GM18873 (cell line): ENCODE measurements around the gene ENG.

Source experiments
- ATAC-seq: cut with Tn5 transposase; IDR thresholded peaks from one replicate; pipeline ENCODE4 v1.9.1; 2021; ENCODE audit warnings: mild to moderate bottlenecking, moderate library complexity, moderate number of reproducible peaks; ENCODE audit not compliant: unreplicated experiment, low FRiP score

Gene ENG

DNA sequence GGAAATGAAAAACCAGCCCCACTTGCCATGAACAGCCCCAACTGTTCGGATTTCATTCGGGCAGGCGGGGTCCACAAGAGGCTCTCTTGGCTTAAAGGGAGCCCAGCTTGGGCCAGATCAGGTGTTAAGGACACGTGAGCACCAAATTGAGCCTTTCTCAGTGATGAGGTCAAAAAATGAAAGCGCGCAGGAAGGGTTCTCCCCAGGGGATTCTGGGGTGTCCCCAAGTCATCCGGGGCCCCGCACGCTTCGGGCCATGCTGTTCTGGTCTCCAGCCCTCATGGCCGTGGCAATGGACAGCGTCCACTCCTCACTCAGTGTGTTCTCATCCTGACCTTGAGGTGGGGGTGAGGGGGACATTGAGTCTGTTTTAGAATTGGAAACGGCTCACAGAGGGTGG, 12.1 kb upstream of the ENG start:
- no peak for ATAC-seq

DNA sequence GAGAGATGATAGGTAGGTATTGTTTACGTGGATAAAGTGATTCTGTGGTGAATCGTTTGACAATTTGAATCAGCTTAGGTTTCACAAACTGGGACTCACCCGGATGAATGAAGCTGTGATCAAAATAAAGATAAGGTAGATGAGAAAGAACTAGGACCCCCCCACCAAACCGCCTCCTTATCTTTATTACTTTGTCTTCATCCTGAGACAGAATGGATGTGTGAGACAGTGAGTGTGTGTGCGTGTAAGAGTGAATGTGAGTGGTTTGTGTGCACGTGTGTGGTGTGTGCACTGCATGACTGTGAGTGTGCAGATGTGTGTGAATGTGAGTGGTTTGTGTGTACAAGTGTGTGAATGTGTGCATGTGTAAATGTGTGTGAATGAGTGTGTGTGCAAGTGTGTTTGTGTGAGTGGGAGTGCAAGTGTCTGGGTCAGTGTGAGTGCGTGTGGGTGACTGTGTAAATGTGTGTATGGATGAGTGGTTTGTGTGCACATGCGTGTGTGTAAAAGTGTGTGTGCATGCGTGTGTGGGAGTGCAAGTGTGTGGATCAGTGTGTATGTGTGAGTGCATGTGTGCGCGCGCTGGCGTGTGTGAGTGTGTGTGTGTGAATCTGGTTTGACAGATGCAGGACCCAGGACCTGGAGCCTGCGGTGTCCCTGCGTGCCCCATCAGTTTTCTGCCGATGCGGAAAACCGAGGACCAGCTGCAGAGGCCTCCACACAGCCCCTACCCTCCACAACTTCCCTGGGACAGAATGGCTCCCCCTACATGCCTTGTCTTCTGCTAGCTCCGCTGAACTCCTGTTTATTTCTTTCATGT, 11.4 kb upstream of the ENG start:
- no peak for ATAC-seq

DNA sequence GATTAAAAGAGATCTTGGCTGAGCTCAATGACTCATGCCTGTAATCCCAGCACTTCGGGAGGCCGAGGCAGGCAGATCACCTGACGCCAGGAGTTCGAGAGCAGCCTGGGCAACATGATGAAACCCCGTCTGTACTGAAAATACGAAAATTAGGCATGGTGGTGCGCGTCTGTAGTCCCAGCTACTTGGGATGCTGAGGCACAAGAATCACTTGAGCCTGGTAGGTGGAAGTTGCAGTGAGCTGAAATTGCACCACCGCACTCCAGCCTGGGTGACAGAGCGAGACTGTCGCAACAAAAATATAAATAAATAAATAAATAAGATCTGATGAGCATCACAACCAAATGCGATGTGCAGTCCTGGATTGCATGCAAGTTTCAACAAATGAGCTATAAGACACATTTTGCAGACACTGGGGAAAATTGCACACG, 8.7 kb upstream of the ENG start:
- ATAC-seq: no peak

DNA sequence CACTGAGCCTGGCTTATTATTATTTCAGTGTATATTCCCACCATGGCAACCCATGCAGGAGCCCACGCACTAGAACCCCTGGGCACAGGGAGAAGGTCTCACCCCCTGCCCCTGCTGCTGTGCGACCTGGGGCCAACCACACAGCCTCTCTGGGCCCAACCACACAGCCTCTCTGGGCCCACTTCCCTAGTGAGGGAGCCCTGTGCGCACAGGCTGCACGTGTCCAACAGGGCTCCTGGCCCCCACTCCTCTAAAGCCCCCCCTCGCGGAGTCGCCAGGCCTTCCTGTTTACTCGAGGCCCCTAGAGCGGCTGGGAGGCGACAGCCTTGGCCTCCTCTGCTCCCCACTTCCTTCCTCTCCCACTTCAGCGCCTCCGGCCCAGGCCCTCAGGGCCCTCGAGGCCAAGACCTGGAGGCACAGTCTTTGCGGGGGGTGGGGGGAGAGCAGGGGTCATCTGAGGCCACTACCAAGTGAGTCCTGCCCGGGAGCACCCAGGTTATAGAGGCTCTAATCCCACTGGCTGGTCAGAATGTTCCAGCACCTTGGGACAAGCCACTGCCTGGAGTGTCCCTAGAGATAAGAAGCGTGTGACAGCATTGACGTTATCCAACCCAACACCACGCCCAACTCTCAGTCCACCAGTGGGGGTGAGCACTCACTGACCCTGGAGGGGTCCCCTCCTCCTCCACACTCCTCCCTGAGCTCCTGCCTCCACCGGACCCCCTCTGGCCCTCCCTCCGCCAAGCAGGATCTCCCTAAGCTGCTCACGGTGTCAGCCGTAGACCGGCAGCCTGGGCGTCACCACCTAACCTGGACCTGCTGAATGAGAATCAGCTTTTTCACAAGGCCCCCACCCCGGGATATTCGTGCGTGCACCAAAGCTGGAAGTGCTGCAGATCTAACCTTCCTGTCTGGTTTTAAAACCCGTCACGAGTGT, 7.9 kb upstream of the ENG start:
- no peak for ATAC-seq

DNA sequence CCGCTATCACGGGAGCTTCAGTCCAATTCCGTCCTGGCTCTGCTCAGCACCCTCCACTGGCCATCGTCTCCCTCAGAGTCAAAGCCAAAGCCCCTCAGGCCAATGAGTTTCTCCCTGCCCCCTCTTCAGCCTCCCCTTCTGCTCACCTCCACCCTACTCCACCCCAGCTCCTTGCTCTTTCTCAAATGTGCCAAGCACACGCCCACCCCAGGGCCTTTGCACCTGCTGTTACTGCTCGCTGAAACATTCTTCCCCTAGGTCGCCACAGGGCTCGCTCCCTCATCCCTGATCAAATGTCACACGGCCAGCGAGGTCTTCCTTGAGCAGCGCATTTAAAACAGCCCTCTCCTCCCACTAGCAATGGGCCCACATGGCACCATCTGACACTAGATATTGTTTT, 6.3 kb upstream of the ENG start:
- no peak for ATAC-seq

DNA sequence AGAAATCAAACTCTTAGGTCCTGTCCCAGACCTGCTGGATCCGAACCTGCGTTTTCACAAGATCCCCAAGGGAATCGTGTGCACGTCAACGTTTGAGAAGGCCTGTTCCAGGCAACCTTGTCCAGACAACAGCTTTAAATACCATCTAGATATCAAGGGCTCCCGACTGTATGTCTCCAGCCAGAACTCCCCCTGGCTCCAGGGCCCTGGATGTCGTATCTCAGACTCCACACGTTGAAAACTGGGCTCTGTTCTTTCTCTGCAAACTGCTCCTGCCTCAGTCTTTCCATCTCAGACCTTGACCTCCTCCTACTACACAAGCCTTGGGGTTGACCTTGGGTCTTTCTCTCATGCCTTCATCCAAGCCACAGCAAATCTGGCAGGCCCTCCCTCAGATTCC, 5.8 kb upstream of the ENG start:
- ATAC-seq: no peak

DNA sequence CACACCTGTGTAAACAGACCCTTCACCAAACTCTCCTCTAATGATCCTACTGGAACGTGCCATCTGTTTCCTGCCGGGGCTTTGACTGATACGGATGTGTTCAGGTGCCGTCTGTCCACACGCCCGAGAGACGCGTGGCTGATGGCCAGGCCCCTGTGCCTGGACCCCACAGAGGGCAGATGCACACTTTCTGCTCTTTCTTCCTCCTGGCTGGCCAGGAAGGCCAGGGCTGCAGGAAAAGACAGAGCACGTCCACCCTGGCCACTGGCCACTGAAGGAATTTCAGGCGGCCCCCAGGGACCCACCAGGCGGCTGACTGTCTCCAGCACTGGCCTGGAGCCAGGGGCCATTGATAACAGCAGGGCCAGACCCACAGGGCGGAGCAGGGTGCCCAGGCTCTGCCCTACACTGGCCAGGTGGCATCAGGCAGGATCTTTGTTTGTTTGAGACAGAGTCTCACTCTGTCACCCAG, 3.6 kb upstream of the ENG start:
- ATAC-seq: no peak

DNA sequence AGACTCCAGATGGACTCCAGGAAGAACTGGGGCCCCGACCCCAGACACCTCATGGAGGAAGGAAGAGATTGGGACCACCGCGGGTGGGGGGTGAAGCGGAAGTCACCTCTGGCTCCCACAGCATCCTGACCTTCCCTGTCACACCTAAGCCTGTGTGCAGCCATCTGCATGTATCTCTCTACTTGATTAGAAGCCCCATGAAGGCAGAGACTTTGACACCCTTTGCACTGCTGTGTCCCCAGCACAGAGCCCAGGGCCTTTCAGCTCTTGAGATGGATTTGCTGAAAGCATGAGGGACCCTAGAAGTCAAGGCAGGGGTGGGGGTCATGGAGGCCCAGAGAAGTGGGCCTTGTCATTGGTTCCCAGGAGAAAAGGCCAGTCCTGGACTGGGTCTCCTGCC, 2.8 kb upstream of the ENG start:
- no peak for ATAC-seq

DNA sequence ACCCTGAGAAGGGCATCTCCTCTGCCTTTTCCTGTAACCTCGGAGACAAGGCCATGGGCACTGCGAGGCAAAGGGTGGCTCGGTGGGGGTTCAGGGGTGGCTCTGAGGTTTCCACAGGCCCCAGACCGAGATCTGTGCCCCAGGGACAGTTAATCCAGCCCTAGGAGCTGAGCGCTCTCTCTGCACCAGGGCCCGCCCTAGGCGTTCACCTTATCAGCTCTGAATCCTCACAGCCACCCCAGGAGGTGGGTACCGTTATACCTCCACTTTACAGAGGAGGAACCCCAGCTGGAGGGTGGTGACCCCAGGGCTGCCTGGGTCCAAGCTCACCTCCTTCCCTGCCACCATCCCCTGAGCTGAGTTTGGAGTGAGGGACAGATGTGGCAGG, 2.3 kb upstream of the ENG start:
- no peak for ATAC-seq

DNA sequence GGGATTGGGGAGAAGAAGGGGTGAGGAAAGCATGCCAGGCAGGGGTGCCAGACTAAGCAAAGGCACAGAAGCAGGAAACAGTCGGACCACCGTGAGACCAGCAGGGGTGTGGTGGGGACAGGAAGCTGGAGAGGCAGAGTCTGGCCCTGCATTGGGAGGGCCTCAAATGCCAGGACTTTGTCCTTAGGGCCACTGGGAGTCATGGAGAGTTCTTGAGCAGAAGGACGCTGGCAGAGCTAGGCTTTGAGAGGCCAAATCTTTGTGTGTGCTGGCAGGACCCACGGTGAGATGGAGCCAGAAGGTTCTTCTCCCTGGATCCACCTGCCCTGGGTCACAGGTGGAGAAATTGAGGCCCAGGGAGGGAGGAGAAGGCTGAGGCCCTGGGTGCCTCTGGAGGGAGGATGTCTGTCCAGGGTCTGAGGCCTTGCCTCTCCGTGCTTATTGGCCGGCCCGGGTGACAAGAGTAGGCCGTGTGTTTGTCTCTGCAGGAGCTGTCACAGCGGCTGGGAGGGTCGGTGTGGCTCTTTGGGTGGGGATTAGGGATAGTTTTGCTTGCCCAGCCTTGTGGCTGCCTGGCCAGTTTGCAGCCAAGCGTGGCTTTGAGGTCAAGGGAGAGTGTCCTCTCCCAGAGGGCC, 1.8 kb upstream of the ENG start:
- no peak for ATAC-seq

DNA sequence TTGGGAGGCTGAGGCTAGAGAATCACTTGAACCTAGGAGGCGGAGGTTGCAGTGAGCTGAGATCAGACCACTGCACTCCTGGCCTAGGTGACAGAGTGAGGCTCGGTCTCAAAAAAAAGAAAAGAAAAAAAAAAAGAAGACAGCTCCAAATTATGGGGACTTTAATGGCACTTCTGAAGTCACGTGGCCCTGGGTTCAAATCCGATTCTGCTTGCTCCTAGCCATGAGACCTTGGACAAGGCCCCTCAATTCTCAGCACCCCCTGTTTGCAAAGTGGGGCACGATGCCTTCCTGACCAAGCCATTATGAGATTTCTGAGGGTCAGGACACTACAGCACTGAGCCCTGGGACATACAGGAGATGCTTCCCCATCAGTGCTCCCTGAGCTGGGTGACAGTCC, 1.1 kb upstream of the ENG start:
- no peak for ATAC-seq

DNA sequence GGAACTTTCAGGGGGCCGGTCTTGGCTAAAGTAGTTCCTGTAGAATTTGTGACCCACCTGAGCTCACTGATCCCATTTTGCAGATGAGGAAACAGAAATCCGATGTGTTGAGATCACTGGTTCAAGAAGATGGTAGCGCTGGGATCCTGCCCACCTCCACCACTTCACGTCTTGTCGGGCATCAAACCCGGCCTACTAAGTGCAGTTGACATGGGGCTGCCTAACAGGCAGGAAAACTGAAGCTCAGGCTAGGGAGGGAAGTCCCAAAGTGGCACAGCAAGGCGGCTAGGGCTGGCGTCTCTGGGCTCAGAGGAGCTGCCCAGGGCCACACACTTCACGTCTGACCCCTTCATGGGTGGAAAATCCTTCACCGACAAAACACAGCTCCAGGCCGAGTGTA, 502 bp upstream of the ENG start:
- ATAC-seq: no peak

DNA sequence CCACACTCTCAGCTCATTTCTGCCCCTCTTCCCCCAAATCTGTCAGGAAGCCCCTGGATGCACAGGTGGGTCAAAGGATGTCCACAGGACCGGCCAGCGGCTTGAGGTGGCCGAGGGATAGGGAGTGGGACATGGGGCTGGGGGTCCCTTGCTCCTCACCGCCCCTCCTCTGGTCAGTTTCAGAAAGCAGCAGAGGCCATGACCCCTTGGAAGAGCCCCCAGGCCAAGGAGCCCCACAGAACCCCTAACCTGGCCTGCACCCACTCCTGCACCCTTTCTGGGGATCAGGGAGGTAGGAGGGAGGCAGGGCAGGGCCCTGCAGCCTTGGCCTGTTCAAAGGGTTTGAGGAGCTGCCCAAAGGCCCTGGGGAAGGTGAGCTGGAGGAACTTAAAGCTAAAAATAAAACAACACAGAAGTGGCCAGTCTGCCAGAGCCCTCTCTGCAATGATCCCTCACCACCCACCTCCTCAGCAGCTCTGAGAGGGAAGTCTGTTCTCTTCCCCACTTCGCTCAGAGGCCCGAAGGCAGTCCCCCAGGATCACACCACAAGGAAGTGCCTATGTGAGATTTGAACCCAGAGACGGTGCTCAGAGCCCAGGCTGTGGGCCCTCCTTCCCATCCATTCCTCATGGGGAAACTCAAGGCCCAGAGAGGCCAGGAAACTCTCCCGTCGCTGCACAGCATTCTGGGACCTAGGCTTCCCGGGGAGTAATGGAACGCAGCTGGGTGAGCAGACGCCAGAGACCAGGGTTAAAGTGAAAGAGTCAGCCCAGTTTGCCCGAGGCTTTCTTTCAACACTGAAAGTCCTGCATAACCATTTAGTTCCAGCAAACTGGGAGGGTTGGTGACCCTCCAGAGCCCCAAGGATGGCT, 910 bp downstream of the ENG start:
- ATAC-seq: no peak

DNA sequence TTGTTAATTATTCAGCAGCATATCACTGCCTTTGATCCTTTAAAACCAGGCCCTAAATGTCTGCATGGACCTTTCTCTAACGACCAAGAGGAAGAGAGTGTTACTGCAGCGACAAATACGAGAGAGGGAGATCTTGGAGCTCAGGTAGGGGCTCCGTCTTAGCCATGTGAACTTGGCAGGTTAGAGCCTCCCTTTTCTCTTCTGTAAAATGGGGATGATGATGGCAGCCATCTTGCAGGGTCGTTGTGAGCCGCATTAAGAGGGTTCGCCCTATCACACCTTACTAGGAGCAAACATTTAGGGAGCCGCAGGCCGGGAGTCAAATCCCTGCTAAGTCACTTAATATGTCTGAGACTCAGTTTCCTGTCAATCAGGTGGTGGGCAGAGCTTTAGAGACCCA, 1.6 kb downstream of the ENG start:
- no peak for ATAC-seq

DNA sequence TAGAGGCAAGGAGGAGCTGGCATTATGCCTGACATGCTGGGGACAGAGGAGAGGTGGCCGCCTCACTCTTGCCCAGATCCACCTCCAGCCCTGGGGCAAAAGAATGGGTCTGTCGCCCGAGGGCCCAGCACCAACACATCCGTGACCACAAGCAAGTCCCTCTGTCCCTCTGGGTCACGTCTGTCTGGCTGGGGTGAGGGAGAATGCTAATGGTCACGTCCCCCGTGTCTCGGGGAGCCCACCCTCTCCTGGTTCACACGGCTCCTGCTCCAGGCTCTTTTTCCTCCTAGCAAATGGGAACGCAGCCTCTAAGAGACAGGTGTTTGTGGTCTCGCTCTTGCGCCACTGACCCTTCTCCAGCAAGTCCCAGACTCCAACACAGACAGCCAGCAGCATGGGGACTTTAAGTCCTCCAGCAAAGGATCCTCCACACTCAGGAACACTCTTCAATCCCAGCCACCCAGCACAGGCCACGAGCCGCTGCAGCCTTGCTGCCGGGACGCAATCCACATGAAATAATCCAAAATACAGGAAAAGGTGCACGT, 4.1 kb downstream of the ENG start:
- no peak for ATAC-seq

DNA sequence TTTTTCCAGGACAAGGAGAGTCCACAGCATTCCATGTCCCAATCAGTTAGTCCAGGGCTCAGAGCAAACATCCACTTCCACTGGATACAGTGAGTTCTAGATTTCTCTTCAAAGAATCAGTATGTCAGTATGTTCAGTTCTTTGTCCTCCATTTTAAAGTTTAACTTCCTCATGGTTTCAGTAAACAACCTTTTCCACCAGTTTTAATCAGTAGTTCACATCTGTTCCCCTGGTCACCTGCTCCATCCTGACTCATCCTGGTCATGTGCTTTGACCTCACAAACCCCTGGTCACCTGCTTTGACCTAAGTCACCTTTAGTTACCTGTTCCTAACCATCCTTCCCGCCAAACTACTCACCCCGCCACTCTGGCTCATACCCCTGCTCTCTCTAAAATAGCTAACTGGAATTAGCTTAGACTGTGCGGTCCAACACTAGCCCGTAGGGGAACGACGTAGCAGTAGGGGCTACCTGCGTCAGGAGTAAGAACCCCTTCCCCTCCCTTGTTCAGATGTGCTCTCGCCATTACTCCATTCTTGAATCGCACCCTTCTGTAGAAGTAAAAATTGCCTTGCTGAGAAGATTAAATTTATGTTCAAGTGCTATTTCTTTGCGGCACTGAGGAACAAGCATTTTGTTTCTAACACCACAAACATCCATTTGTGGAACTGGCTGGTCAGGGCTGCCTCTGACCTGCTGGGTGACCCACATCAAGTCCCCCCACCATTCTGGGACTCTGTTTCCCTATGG, 5.5 kb downstream of the ENG start:
- no peak for ATAC-seq

DNA sequence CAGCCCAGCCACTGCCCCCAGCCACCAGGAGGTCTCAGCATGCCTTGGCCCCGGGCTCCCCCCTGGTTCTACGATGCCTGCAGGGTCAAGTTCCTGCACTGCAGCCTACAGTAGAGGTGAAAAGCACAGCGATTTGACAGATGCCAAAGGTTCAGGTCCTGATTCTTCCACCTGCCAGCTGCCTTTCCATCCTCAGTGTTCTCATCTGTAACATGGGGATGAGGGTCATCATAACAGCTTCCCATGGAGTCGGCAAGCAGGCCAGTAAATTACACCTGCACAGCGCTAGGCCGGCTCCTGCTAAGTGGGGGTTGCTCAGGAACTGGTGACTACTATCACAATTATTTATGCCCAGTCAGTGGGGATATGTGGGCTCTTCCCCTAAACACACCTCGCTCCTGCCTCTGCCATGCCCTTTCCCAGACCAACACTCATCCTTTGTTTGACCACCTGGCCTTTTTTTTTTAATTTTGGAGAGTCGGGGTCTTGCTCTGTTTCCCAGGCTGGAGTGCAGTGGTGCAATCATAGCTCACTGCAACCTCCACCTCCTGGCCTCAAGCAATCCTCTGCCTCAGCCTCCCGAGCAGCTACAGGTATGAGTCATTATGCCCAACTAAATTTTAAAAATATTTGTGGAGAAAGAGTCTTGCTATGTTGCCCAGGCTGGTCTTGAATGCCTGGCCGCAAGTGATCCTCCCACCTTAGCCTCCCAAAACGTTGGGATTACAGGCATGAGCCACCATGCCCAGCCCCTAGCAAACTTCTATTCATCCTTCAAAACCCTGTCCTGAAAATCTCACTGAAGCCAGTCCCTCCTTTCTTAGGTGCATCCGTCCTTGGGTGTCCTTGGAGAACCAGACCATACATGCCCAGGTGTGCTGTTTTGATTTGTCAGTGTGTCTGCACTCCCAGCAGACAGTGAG, 6.4 kb downstream of the ENG start:
- ATAC-seq: no peak

DNA sequence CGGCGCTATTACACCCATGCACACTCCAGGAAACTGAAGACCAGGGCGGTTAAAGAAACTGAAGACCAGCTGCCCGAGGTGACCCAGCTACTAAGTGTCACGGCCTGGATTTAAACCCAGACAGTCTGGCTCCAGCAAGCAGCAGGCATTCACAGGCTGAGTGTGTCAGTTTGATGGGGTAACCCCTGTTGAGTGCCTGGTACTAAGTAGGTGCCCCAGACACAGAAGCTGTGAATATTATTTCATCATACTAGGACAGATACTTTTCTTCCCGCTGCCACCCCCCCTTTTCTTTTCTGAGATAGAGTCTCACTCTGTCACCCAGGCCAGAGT, 7.3 kb downstream of the ENG start:
- no peak for ATAC-seq
